ENCODE results near the gene MYO1C. TPM values are rescaled to one million over a fixed set of nuclear protein-coding genes. Genes with fewer than 3 reads are reported as not detected.
"Not testable (repeated sequence)": the region's sequence is repeated elsewhere in the genome, so short reads cannot be mapped to it uniquely, and the experiment has no call there.

The MYO1C gene
- total and polyA plus RNA-seq, 10 donors, result 14.6 to 135 (median 58.5) TPM

- intact Hi-C loops (cut with DNase I; ENCODE audit: low total_unique reads), result no loop called here
- H3K27me3 ChIP-seq (replicated peaks in 1 of 7), result no peaks in the 10 kb centered on the region
- no peaks in the 10 kb centered on the region for H3K9me3 ChIP-seq
- no peak overlapping the region for H3K4me3 ChIP-seq
- no peak overlapping the region for H3K27ac ChIP-seq
- H3K4me1 ChIP-seq, result no peaks in the 10 kb centered on the region
- peaks cover 0 to 98% (median 55%) of the 10 kb centered on the region in 6 donors for H3K36me3 ChIP-seq
- 81 to 95% (median 90%) methylated on average over 2 of the region's 2 CpGs for WGBS, 5 donors
- DNase-seq, result no peak
- TF ChIP-seq POLR2A (IDR thresholded peaks at IDR 0.05) (no peak), POLR2AphosphoS5 (IDR thresholded peaks at IDR 0.05) (no peak), CTCF (IDR thresholded peaks at IDR 0.05 in 8 of 11, conservative IDR thresholded peaks at IDR 0.05 in 3 of 11) (no peak)
Measured at GRCh38 chr17:1420981-1421380, 71.5 kb downstream of the MYO1C start.

DNA sequence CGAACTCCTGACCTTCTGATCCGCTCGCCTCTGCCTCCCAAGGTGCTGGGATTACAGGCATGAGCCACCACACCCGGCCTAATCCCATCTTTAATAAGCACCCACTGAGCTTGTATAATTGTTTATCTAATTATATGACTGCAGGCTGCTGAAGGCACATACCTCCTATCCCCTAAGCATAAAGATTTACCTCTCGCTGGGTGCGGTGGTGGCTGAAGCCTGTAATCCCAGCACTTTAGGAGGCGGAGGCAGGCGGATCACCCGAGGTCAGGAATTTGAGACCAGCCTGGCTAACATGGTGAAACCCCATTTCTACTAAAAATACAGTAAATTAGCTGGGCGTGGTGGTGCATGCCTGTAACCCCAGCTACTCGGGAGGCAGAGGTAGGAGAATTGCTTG lies 72.3 kb downstream of the MYO1C start:
- Histone ChIP-seq H3K27me3 (replicated peaks in 1 of 7) (no peaks in the 10 kb centered on the region), H3K4me1 (no peaks in the 10 kb centered on the region), H3K4me3 (no peak overlapping the region), H3K27ac (no peak overlapping the region), H3K9me3 (no peaks in the 10 kb centered on the region), H3K36me3 (peaks cover 0 to 93% (median 51%) of the 10 kb centered on the region in 6 donors)
- TF ChIP-seq POLR2AphosphoS5 (IDR thresholded peaks at IDR 0.05), result no peak
- TF ChIP-seq CTCF (IDR thresholded peaks at IDR 0.05 in 8 of 11, conservative IDR thresholded peaks at IDR 0.05 in 3 of 11), result no peak
- no peak for TF ChIP-seq POLR2A (IDR thresholded peaks at IDR 0.05)
- intact Hi-C loops (cut with DNase I; ENCODE audit: low total_unique reads), result no loop called here
- DNase-seq, result no peak
- 95 to 99% (median 98%) methylated on average over 11 of the region's 11 CpGs for WGBS, 5 donors

DNA sequence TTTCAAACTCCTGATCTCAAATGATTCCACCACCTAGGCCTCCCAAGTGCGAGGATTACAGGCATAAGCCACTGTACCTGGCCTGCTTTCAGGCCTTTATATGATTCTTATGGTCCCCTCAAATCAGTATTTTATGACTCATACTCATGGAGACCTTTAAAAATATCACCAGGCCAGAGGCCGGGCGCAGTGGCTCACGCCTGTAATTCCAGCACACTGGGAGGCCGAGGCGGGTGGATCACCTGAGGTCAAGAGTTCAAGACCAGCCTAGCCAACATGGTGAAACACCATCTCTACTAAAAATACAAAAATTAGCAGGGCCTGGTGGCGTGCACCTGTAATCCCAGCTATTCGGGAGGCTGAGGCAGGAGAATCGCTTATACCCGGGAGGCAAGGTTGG lies 74.0 kb downstream of the MYO1C start:
- H3K4me1 ChIP-seq; H3K9me3 ChIP-seq; DNase-seq; H3K27ac ChIP-seq; H3K4me3 ChIP-seq; intact Hi-C loops (cut with DNase I; ENCODE audit: low total_unique reads); H3K27me3 ChIP-seq (replicated peaks in 1 of 7): not testable (repeated sequence)
- peaks cover 0 to 76% (median 40%) of the 10 kb centered on the region in 6 donors for H3K36me3 ChIP-seq
- 90 to 99% (median 94%) methylated on average over 10 of the region's 10 CpGs for WGBS, 5 donors

GRCh38 chr17:1416414-1416813 lies 76.1 kb downstream of the MYO1C start:
- TF ChIP-seq CTCF (IDR thresholded peaks at IDR 0.05 in 8 of 11, conservative IDR thresholded peaks at IDR 0.05 in 3 of 11), result no peak
- TF ChIP-seq POLR2A (IDR thresholded peaks at IDR 0.05), result no peak
- no peak for TF ChIP-seq POLR2AphosphoS5 (IDR thresholded peaks at IDR 0.05)
- no peak overlapping the region for H3K27ac ChIP-seq
- H3K4me1 ChIP-seq, result peaks cover 0 to 7% (median 4%) of the 10 kb centered on the region in 6 donors
- no peaks in the 10 kb centered on the region for H3K27me3 ChIP-seq (replicated peaks in 1 of 7)
- peaks cover 0 to 55% (median 22%) of the 10 kb centered on the region in 6 donors for H3K36me3 ChIP-seq
- H3K9me3 ChIP-seq, result no peaks in the 10 kb centered on the region
- intact Hi-C loops (cut with DNase I; ENCODE audit: low total_unique reads), result no loop called here
- no peak overlapping the region for H3K4me3 ChIP-seq
- DNase-seq, result no peak
- 94 to 99% (median 98%) methylated on average over 5 of the region's 5 CpGs for WGBS, 5 donors

- WGBS, 5 donors, result 82 to 92% (median 87%) methylated on average over 10 of the region's 10 CpGs
- peak; percentile 27 for DNase-seq
- Histone ChIP-seq H3K9me3 (no peaks in the 10 kb centered on the region), H3K4me1 (peaks cover 0 to 7% (median 4%) of the 10 kb centered on the region in 6 donors), H3K36me3 (peaks cover 0 to 37% (median 4%) of the 10 kb centered on the region in 6 donors), H3K27ac (no peak overlapping the region), H3K27me3 (replicated peaks in 1 of 7) (no peaks in the 10 kb centered on the region), H3K4me3 (no peak overlapping the region)
- TF ChIP-seq POLR2A (IDR thresholded peaks at IDR 0.05) (no peak), CTCF (IDR thresholded peaks at IDR 0.05 in 8 of 11, conservative IDR thresholded peaks at IDR 0.05 in 3 of 11) (no peak), POLR2AphosphoS5 (IDR thresholded peaks at IDR 0.05) (no peak)
- intact Hi-C loops (cut with DNase I; ENCODE audit: low total_unique reads), result no loop called here
Measured at GRCh38 chr17:1414634-1415033, 77.9 kb downstream of the MYO1C start.

All from spleen (tissue), 11 donors.